Measurements from ENCODE around the gene CLEC18C.
"Not testable (repeated sequence)": the region's sequence is repeated elsewhere in the genome, so short reads cannot be mapped to it uniquely, and the experiment has no call there.

The CLEC18C gene

DNA sequence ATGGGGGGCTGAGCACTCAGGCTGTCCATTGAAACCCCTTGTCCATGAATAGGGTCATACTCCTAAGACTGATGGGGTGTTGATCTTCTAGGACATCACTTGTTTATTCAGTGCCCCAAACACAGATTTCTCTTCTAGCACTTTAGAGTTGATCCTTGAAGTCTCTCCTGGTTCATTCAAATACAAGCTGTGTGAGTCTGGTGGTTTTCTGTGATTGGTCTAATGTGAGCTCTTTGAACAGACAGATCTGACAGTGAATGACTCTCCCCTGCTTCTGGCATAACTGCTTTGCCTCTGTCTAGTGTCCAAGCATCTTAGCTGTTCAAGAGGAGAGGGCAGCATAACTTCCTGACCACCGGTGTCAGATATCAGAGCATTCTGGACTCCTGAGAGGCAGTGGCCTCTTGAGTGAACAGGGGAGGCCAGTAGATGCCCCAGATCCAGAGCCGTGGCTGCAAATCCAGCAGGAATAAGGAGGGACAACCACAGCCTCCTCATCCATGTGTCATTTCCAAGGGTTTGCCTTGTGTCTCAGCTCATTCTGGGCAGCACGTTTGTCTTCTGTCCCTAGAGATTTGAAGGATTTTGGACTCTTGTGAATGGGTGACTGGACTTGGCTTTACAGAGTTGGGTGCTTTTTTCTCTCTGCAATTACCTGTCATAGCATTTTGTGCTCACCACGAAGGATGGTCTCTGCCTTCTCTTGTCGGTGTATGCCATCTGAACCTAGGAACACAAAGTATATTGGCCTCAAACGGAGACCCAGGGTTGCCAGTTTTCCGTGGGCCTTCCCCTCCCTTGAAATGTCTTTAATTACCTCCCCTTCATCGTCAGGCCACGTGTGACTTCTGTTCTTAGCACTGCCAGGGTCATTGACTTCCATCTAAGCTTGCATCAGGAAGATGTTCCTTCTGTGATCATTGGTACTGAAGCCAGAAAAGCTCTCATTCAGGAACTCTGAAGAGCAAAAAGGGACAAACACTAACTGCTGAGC is 13.9 kb upstream of the CLEC18C start:
- DNase-seq (ENCODE audit: low read depth in 2 of 2), result no peak

DNA sequence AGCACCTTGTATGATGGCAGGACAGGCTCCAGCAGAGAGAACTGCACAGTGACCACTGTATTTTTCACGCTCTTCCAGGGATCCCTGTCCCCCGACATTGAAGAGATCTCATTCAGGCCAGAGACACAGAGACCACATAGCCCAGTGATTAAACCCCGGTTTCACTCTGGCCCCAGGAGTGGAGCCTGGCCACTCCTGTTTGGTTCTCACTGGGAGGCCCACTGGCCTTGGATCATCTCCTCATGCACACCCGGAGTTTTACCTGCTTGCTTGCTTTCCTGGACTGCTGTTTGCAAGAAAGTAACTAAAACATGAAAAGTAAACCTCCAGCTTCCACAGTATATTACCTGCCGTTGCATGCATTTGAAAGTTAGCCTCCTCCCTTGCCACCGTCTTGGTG is 13.2 kb upstream of the CLEC18C start:
- DNase-seq (ENCODE audit: low read depth in 2 of 2), result no peak

DNA sequence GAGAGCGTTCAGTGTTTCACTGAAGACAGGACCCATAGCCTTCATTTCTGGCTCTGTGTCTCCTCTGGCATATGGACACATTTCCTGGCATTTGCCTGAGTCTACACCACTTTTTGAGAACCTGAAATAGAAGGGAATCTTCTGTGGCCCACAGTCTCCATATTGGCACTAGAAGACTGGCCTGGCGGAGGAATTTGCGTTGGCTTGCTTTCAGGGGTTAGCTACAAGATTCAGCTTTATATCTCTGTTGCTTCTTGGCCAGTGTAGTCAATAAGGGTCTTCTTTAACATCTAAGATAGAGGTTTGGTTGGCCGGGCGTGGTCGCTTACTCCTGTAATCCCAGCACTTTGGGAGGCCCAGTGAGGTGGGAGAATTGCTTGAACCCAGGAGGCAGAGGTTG is 12.8 kb upstream of the CLEC18C start:
- DNase-seq (ENCODE audit: low read depth in 2 of 2), result no peak

DNA sequence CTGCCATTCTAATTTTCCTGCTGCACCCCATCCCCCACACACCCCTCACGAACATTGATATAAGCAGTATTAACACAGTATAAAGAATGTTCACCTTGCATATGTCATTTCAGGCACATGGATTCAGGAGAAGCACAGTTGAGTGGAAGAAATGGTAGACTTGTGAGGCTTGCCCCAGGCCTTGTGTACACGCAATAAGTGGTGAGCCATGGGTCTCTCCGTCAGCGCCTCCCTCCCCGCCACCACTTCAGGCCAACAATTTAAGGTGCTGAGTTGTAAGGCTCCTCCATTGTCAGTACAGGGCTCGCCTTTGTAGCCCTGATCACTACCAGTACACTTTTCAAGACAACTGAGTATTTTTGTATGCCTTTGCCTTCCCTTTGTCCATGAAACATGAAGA is 12.2 kb upstream of the CLEC18C start:
- DNase-seq (ENCODE audit: low read depth in 2 of 2), result no peak

DNA sequence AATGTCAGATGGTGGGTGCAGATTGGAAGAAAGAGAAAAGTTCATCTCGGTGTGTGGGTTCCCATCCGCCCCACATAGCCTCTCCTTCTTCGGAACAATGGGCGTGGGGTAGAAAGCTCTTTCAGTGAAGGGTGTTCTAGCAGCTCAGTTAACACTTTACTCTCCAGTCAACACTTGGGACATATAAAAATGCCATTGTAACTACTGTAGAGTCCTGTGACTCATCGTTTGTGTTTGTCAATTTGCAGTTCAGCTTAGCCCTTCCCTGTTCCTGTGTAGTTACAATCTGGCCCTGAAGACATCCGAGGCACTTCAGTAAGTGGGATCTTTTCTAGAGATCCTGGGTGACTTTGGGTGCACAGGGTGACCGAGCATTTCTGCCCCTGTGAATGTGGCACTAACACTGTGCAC is 11.5 kb upstream of the CLEC18C start:
- no peak for DNase-seq (ENCODE audit: low read depth in 2 of 2)

- no peak for DNase-seq (ENCODE audit: low read depth in 2 of 2)
Observed at GRCh38 chr16:70163596-70163995, 10.0 kb upstream of the CLEC18C start.

- DNase-seq (ENCODE audit: low read depth in 2 of 2), result not testable (repeated sequence)
Observed at GRCh38 chr16:70166688-70167087, 6.9 kb upstream of the CLEC18C start.

GRCh38 chr16:70173916-70174315 is 329 bp downstream of the CLEC18C start:
- not testable (repeated sequence) for DNase-seq (ENCODE audit: low read depth in 2 of 2)

GRCh38 chr16:70174387-70174932 is 873 bp downstream of the CLEC18C start:
- not testable (repeated sequence) for DNase-seq (ENCODE audit: low read depth in 2 of 2)

GRCh38 chr16:70187858-70188607 is 14.4 kb downstream of the CLEC18C start:
- DNase-seq (ENCODE audit: low read depth in 2 of 2), result not testable (repeated sequence)

- not testable (repeated sequence) for DNase-seq (ENCODE audit: low read depth in 2 of 2)
Observed at GRCh38 chr16:70188608-70188915, 15.0 kb downstream of the CLEC18C start.

DNA sequence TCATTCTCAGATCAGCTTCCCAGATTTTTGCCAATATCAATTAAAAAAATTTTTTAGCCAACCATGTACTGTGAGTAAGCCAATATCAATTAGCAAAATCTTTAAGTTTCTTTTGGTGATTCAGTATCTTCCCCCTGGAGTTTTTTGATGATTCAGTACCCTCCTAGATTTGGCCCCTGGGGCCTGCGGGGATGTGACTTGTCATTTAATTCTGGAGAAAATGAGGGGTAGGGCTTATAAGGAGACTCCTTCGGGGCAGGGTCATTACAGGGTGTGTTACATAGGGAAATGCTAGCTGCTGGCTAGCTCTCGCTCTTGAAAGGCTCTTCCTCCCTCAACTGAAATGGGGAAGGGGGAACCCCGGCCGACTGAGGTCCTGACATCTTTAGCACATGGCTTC is 17.0 kb downstream of the CLEC18C start:
- DNase-seq (ENCODE audit: low read depth in 2 of 2), result not testable (repeated sequence)

- DNase-seq (ENCODE audit: low read depth in 2 of 2), result not testable (repeated sequence)
Observed at GRCh38 chr16:70196683-70197300, 23.2 kb downstream of the CLEC18C start.

DNA sequence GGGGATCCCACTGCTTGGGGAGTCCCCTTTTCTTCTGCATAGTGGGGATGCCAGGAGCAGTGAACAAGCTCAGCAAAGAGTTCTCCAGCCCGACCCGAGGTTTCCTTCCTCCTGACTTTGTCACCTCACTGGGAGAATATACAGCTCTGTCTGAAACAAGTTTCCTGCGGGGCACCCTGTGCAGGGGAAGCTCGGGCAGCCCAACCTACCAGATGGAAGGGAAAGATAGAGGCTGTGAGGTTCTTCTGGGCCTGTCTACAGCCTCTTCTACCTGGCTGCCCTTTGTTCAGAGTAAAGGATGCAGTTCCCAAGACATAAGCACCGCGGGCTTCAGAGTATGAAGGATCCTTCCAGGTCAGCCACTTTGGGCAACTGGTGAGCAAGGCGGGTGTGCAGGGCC is 24.0 kb downstream of the CLEC18C start:
- DNase-seq (ENCODE audit: low read depth in 2 of 2), result not testable (repeated sequence)

- DNase-seq (ENCODE audit: low read depth in 2 of 2), result not testable (repeated sequence)
Observed at GRCh38 chr16:70198230-70198629, 24.6 kb downstream of the CLEC18C start.

- DNase-seq (ENCODE audit: low read depth in 2 of 2), result not testable (repeated sequence)
Observed at GRCh38 chr16:70198666-70199065, 25.1 kb downstream of the CLEC18C start.

GRCh38 chr16:70199170-70199569 is 25.6 kb downstream of the CLEC18C start:
- not testable (repeated sequence) for DNase-seq (ENCODE audit: low read depth in 2 of 2)

- not testable (repeated sequence) for DNase-seq (ENCODE audit: low read depth in 2 of 2)
Observed at GRCh38 chr16:70200063-70200462, 26.5 kb downstream of the CLEC18C start.

DNA sequence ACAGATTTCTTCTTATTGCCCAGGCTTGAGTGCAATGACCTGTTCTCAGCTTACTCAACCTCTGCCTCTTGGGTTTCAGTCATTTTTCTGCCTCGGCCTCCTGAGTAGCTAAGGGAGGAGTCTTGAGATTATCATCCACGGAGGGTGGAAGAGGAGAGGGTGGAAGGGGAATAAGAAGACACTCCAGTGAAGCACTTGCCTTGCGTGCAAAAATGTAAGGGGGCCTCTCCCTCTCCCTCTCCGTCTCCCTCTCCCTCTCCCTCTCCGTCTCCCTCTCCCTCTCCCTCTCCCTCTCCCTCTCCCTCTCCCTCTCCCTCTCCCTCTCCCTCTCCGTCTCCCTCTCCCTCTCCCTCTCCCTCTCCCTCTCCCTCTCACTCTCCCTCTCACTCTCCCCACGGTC is 29.9 kb downstream of the CLEC18C start:
- not testable (repeated sequence) for DNase-seq (ENCODE audit: low read depth in 2 of 2)

GRCh38 chr16:70204010-70204409 is 30.4 kb downstream of the CLEC18C start:
- DNase-seq (ENCODE audit: low read depth in 2 of 2), result not testable (repeated sequence)

DNA sequence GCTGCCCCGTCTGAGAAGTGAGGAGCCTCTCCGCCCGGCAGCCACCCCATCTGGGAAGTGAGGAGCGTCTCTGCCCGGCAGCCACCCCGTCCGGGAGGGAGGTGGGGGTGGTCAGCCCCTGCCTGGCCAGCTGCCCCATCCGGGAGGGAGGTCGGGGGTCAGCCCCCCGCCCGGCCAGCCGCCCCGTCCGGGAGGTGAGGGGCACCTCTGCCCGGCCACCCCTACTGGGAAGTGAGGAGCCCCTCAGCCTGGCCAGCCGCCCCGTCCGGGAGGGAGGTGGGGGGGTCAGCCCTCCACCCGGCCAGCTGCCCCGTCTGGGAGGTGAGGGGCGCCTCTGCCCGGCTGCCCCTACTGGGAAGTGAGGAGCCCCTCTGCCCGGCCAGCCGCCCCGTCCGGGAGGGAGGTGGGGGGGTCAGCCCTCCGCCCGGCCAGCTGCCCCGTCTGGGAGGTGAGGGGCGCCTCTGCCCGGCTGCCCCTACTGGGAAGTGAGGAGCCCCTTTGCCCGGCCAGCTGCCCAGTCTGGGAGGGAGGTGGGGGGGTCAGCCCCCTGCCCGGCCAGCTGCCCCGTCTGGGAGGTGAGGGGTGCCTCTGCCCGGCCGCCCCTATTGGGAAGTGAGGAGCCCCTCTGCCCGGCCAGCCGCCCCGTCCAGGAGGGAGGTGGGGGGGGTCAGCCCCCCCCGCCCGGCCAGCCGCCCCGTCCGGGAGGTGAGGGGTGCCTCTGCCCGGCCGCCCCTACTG is 31.2 kb downstream of the CLEC18C start:
- not testable (repeated sequence) for DNase-seq (ENCODE audit: low read depth in 2 of 2)

All from stimulated activated CD4-positive, alpha-beta T cell treated with anti-CD3 and anti-CD28 coated beads, Interleukin-15, amount 100 ng/mL, for 48 hours (primary cell).